ENCODE data around the gene PGPEP1.
A peak's percentile ranks its signal among the peaks of the same experiment; 100 is the strongest.
"Not testable (repeated sequence)": the region's sequence is repeated elsewhere in the genome, so short reads cannot be mapped to it uniquely, and the experiment has no call there.

PGPEP1 gene

GRCh38 chr19:18338541-18338940 lies 1.9 kb upstream of the PGPEP1 start:
- no peak for DNase-seq

- DNase-seq, result peak; percentile 80
Observed at GRCh38 chr19:18339723-18340122, 675 bp upstream of the PGPEP1 start.

- peak; percentile 90 for DNase-seq
Observed at GRCh38 chr19:18340990-18341868, 831 bp downstream of the PGPEP1 start.

- no peak for DNase-seq
Observed at GRCh38 chr19:18342090-18342632, 1.8 kb downstream of the PGPEP1 start.

- DNase-seq, result no peak
Observed at GRCh38 chr19:18344582-18344950, 4.2 kb downstream of the PGPEP1 start.

GRCh38 chr19:18345296-18345695 lies 4.9 kb downstream of the PGPEP1 start:
- no peak for DNase-seq

GRCh38 chr19:18346091-18346490 lies 5.7 kb downstream of the PGPEP1 start:
- no peak for DNase-seq

- DNase-seq, result no peak
Observed at GRCh38 chr19:18348171-18348570, 7.8 kb downstream of the PGPEP1 start.

- DNase-seq, result not testable (repeated sequence)
Observed at GRCh38 chr19:18348818-18349339, 8.5 kb downstream of the PGPEP1 start.

- DNase-seq, result peak; percentile 82
Observed at GRCh38 chr19:18349524-18350128, 9.2 kb downstream of the PGPEP1 start.

- DNase-seq, result no peak
Observed at GRCh38 chr19:18350490-18350889, 10.1 kb downstream of the PGPEP1 start.

- DNase-seq, result no peak
Observed at GRCh38 chr19:18351544-18351943, 11.1 kb downstream of the PGPEP1 start.

GRCh38 chr19:18353378-18354005 lies 13.1 kb downstream of the PGPEP1 start:
- DNase-seq, result no peak

GRCh38 chr19:18354743-18355142 lies 14.3 kb downstream of the PGPEP1 start:
- DNase-seq, result not testable (repeated sequence)

- DNase-seq, result no peak
Observed at GRCh38 chr19:18357041-18357440, 16.6 kb downstream of the PGPEP1 start.

- DNase-seq, result no peak
Observed at GRCh38 chr19:18361646-18362045, 21.2 kb downstream of the PGPEP1 start.

GRCh38 chr19:18362934-18363542 lies 22.6 kb downstream of the PGPEP1 start:
- DNase-seq, result no peak

GRCh38 chr19:18363787-18364186 lies 23.4 kb downstream of the PGPEP1 start:
- no peak for DNase-seq

- not testable (repeated sequence) for DNase-seq
Observed at GRCh38 chr19:18364277-18364825, 24.0 kb downstream of the PGPEP1 start.

GRCh38 chr19:18364826-18365528 lies 24.6 kb downstream of the PGPEP1 start:
- DNase-seq, result peak; percentile 92

GRCh38 chr19:18366021-18366435 lies 25.6 kb downstream of the PGPEP1 start:
- no peak for DNase-seq
